Islet precursor cell (in vitro differentiated cells): ENCODE measurements around the gene DOLPP1.

Source experiments
- DNase-seq: peaks from one replicate; pipeline ENCODE4 v3.0.0-alpha.2; 2018

DOLPP1 gene

GRCh38 chr9:129068110-129068509, 12.8 kb upstream of the DOLPP1 start:
- DNase-seq = no peak

- peak; percentile 72 for DNase-seq
These were observed 11.7 kb upstream of the DOLPP1 start for GRCh38 chr9:129068990-129069861.

GRCh38 chr9:129069862-129070641, 10.9 kb upstream of the DOLPP1 start:
- DNase-seq = no peak

GRCh38 chr9:129070696-129071525, 10.0 kb upstream of the DOLPP1 start:
- DNase-seq = no peak

GRCh38 chr9:129071526-129072126, 9.3 kb upstream of the DOLPP1 start:
- DNase-seq = no peak

GRCh38 chr9:129072171-129072570, 8.7 kb upstream of the DOLPP1 start:
- no peak for DNase-seq

GRCh38 chr9:129073404-129073803, 7.5 kb upstream of the DOLPP1 start:
- no peak for DNase-seq

- DNase-seq = no peak
These were observed 6.8 kb upstream of the DOLPP1 start for GRCh38 chr9:129074106-129074505.

GRCh38 chr9:129075996-129076639, 4.8 kb upstream of the DOLPP1 start:
- DNase-seq = no peak

GRCh38 chr9:129076640-129077037, 4.3 kb upstream of the DOLPP1 start:
- no peak for DNase-seq

- DNase-seq = no peak
These were observed 3.7 kb upstream of the DOLPP1 start for GRCh38 chr9:129077236-129077635.

- DNase-seq = no peak
These were observed 2.0 kb upstream of the DOLPP1 start for GRCh38 chr9:129078691-129079503.

- no peak for DNase-seq
These were observed 1.1 kb upstream of the DOLPP1 start for GRCh38 chr9:129079829-129080228.

- DNase-seq = no peak
These were observed 662 bp upstream of the DOLPP1 start for GRCh38 chr9:129080298-129080600.

- DNase-seq = no peak
These were observed 535 bp downstream of the DOLPP1 start for GRCh38 chr9:129081388-129081904.

GRCh38 chr9:129084087-129084486, 3.2 kb downstream of the DOLPP1 start:
- no peak for DNase-seq

GRCh38 chr9:129089246-129089645, 8.3 kb downstream of the DOLPP1 start:
- DNase-seq = no peak

GRCh38 chr9:129093602-129094386, 12.9 kb downstream of the DOLPP1 start:
- no peak for DNase-seq

GRCh38 chr9:129094387-129095169, 13.7 kb downstream of the DOLPP1 start:
- DNase-seq = no peak
